Measurements from ENCODE around the gene NETO2.
A peak's percentile ranks its signal among the peaks of the same experiment; 100 is the strongest.
"Not testable (repeated sequence)": the region's sequence is repeated elsewhere in the genome, so short reads cannot be mapped to it uniquely, and the experiment has no call there.

Gene NETO2

GRCh38 chr16:47143677-47144558 is at the start of gene NETO2:
TSS of gene NETO2 (minus strand) at chr16:47143945. CDS start at chr16:47143612, 333 bp downstream.
- FAIRE-seq (peak; percentile 69), DNase-seq (ENCODE audit: extremely low spot score, insufficient read length, low read depth) (peak; percentile 56)

GRCh38 chr16:47182318-47182717 is 38.6 kb upstream of the NETO2 start:
- DNase-seq (ENCODE audit: extremely low spot score, insufficient read length, low read depth) = no peak
- no peak for FAIRE-seq

- not testable (repeated sequence) for DNase-seq (ENCODE audit: extremely low spot score, insufficient read length, low read depth); FAIRE-seq
Measured at GRCh38 chr16:47181066-47181465, 37.3 kb upstream of the NETO2 start.

GRCh38 chr16:47180073-47180472 is 36.3 kb upstream of the NETO2 start:
- DNase-seq (ENCODE audit: extremely low spot score, insufficient read length, low read depth) (no peak), FAIRE-seq (no peak)

- DNase-seq (ENCODE audit: extremely low spot score, insufficient read length, low read depth) = no peak
- no peak for FAIRE-seq
Measured at GRCh38 chr16:47175152-47175551, 31.4 kb upstream of the NETO2 start.

- FAIRE-seq (no peak), DNase-seq (ENCODE audit: extremely low spot score, insufficient read length, low read depth) (no peak)
Measured at GRCh38 chr16:47162670-47163420, 19.1 kb upstream of the NETO2 start.

GRCh38 chr16:47161464-47161863 is 17.7 kb upstream of the NETO2 start:
- DNase-seq (ENCODE audit: extremely low spot score, insufficient read length, low read depth) (no peak), FAIRE-seq (no peak)

- DNase-seq (ENCODE audit: extremely low spot score, insufficient read length, low read depth) (no peak), FAIRE-seq (no peak)
Measured at GRCh38 chr16:47160422-47160821, 16.7 kb upstream of the NETO2 start.

- DNase-seq (ENCODE audit: extremely low spot score, insufficient read length, low read depth) (no peak), FAIRE-seq (no peak)
Measured at GRCh38 chr16:47158992-47159391, 15.2 kb upstream of the NETO2 start.

- no peak for FAIRE-seq
- no peak for DNase-seq (ENCODE audit: extremely low spot score, insufficient read length, low read depth)
Measured at GRCh38 chr16:47156680-47157215, 13.0 kb upstream of the NETO2 start.

GRCh38 chr16:47152501-47152900 is 8.8 kb upstream of the NETO2 start:
- not testable (repeated sequence) for DNase-seq (ENCODE audit: extremely low spot score, insufficient read length, low read depth); FAIRE-seq

GRCh38 chr16:47150067-47150466 is 6.3 kb upstream of the NETO2 start:
- FAIRE-seq (peak; percentile 12), DNase-seq (ENCODE audit: extremely low spot score, insufficient read length, low read depth) (no peak)

GRCh38 chr16:47144559-47144877 is 773 bp upstream of the NETO2 start:
- no peak for DNase-seq (ENCODE audit: extremely low spot score, insufficient read length, low read depth)
- FAIRE-seq = no peak

- DNase-seq (ENCODE audit: extremely low spot score, insufficient read length, low read depth) (peak; percentile 70), FAIRE-seq (peak; percentile 53)
Measured at GRCh38 chr16:47142821-47143676, 696 bp downstream of the NETO2 start.

GRCh38 chr16:47142486-47142820 is 1.3 kb downstream of the NETO2 start:
- FAIRE-seq = peak; percentile 21

GRCh38 chr16:47141773-47142485 is 1.8 kb downstream of the NETO2 start:
- peak; percentile 98 for FAIRE-seq

More at GRCh38 chr16:47142486-47142820, 1.3 kb downstream of the NETO2 start:
- no peak for DNase-seq (ENCODE audit: extremely low spot score, insufficient read length, low read depth)

GRCh38 chr16:47140686-47141085 is 3.1 kb downstream of the NETO2 start:
- FAIRE-seq = no peak
- no peak for DNase-seq (ENCODE audit: extremely low spot score, insufficient read length, low read depth)

More at GRCh38 chr16:47141773-47142485, 1.8 kb downstream of the NETO2 start:
- peak; percentile 58 for DNase-seq (ENCODE audit: extremely low spot score, insufficient read length, low read depth)

- no peak for FAIRE-seq
- no peak for DNase-seq (ENCODE audit: extremely low spot score, insufficient read length, low read depth)
Measured at GRCh38 chr16:47139561-47140185, 4.1 kb downstream of the NETO2 start.

- FAIRE-seq; DNase-seq (ENCODE audit: extremely low spot score, insufficient read length, low read depth): not testable (repeated sequence)
Measured at GRCh38 chr16:47137925-47138324, 5.8 kb downstream of the NETO2 start.
